Measurements from ENCODE around the gene RNF166. TPM values are rescaled to one million over a fixed set of nuclear protein-coding genes. Genes with fewer than 3 reads are reported as not detected.
A peak's percentile ranks its signal among the peaks of the same experiment; 100 is the strongest.

RNF166 gene
- total RNA-seq, 1 donor from 2014 or later: 19.4 TPM

DNA sequence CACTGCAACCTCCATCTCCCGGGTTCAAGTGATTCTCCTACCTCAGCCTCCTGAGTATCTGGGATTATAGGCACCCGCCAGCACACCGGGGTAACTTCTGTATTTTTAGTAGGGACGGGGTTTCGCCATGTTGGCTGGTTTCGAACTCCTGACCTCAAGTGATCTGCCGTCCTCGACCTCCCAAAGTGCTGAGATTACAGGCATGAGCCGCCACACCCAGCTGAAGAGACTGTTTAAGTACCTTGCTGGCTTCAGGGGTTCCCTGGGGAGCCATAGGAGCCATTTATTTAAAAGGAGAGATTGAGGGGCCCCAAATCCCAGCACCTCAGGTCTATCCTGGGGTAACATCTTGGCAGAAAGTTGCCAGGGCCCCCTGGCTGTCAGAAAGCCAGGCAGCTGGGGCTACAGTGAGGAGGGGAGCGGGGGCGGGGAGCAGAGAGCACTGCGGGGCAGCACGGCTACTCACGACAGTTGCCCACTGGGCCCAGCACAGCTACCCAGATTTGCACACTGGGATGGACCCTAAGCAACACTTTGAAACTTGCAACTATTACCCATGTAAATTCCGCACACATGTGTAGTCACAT, 21.5 kb downstream of the RNF166 start:
- no peak overlapping the region for H3K4me3 Mint-ChIP-seq (ENCODE audit: low read depth)
- H3K36me3 Mint-ChIP-seq (ENCODE audit: insufficient read depth): no peaks in the 10 kb centered on the region
- H3K27ac Mint-ChIP-seq: no peak overlapping the region
- H3K9me3 Mint-ChIP-seq (ENCODE audit: low read depth): no peaks in the 10 kb centered on the region
- peaks cover 38% of the 10 kb centered on the region for H3K27me3 Mint-ChIP-seq
- peaks cover 6% of the 10 kb centered on the region for H3K4me1 Mint-ChIP-seq (ENCODE audit: low read depth)
- DNase-seq (ENCODE audit: low spot score, unreplicated experiment): no peak
- TF ChIP-seq, protein P1, sequence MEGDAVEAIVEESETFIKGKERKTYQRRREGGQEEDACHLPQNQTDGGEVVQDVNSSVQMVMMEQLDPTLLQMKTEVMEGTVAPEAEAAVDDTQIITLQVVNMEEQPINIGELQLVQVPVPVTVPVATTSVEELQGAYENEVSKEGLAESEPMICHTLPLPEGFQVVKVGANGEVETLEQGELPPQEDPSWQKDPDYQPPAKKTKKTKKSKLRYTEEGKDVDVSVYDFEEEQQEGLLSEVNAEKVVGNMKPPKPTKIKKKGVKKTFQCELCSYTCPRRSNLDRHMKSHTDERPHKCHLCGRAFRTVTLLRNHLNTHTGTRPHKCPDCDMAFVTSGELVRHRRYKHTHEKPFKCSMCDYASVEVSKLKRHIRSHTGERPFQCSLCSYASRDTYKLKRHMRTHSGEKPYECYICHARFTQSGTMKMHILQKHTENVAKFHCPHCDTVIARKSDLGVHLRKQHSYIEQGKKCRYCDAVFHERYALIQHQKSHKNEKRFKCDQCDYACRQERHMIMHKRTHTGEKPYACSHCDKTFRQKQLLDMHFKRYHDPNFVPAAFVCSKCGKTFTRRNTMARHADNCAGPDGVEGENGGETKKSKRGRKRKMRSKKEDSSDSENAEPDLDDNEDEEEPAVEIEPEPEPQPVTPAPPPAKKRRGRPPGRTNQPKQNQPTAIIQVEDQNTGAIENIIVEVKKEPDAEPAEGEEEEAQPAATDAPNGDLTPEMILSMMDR (IDR thresholded peaks at IDR 0.05; ENCODE audit: unreplicated experiment): no peak

DNA sequence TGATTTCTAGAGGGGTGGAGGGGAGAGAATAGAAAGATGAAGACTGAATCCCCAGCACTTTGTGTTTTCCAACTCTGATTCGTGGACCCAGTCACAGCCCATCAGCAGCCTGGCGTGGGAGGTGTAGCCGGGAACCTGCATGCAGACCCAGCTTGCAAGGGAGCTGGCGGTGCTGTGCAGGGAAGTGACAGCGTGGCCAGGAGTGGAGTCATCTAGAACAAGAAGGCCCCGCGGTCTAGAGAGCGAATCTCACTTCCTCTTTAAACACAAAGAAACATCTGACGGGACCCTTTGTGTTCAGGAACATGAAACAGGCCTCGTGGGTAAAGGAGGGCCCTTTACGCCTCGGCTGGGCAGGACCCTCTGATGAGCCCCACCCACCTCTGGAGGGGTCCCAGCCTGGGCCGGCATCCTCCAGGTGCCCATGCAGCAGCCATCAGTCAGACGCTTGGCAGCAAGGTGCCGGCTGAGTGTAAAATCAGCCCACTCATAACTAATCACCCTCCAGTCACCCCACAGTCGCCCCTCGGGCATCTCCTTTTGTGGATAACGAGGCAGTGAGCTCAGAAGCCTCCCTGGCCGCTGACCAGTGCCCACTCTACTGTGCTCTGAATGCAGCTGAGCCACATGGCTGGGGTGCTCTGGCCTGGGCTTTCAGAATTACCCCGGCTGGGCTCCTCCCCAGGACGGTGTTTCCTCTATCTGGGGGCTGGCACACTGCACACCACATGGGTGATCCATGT, 24.3 kb downstream of the RNF166 start:
- TF ChIP-seq, protein P1 (IDR thresholded peaks at IDR 0.05; ENCODE audit: unreplicated experiment): no peak
- Mint-ChIP-seq H3K27me3 (peaks cover 22% of the 10 kb centered on the region), H3K27ac (no peak overlapping the region), H3K4me3 (ENCODE audit: low read depth) (no peak overlapping the region), H3K36me3 (ENCODE audit: insufficient read depth) (no peaks in the 10 kb centered on the region), H3K9me3 (ENCODE audit: low read depth) (no peaks in the 10 kb centered on the region), H3K4me1 (ENCODE audit: low read depth) (peaks cover 2% of the 10 kb centered on the region)
- DNase-seq (ENCODE audit: low spot score, unreplicated experiment): no peak

DNA sequence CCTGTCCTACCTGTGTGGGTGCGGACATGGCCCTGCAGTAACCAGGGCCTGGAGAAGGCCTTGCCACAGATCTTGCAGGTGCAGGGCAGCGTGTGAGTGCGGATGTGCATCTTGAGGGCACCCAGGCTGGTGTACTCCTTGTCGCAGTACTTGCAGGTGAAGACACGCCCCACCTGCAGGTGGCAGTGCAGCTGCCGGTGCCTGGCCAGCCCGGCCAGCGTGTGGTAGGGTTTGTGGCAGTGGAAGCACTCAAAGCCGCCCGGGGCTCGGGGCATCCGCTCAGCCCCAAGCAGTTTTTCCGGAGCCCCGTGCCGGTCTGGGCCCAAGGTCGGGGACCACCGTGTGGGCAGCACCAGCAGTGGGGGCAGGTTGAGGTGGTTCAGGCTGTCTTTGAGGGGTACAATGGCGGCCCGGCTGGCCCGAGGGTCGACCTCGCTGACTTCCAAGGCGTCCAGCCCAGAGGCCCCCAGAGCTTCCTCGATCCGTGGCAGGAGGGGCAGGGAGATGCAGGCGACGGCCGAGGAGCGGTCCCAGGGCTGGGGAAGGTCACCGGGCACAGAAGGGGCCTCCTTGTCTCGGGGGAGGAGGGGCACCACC, 25.0 kb downstream of the RNF166 start:
- DNase-seq (ENCODE audit: low spot score, unreplicated experiment): no peak
- no peak overlapping the region for H3K27ac Mint-ChIP-seq
- no peaks in the 10 kb centered on the region for H3K36me3 Mint-ChIP-seq (ENCODE audit: insufficient read depth)

DNA sequence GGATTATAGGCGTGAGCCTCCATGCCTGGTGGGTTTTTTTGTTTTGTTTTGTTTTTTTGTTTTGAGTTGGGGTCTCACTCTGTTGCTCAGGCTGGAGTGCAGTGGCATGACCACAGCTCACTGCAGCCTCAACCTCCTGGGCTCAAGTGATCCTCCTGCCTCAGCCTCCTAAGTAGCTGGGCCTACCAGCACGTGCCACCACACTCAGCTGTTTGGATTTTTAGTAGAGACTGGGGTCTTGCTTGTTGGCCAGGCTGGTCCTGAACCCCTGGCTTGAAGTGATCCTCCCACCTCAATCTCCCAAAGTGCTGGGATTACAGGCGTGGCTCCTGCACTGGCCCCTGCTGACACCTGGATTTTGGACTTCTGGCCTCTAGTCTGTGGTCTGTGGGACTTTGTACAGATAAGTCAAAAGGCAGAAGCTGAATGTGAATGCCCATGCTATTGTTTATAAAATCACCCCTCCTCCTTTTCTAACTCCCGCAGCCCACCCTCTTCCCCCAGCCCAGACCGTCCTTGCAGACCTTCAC, 25.6 kb downstream of the RNF166 start:
- peaks cover 2% of the 10 kb centered on the region for H3K4me1 Mint-ChIP-seq (ENCODE audit: low read depth)
- TF ChIP-seq, protein P1 (IDR thresholded peaks at IDR 0.05; ENCODE audit: unreplicated experiment): no peak
- H3K36me3 Mint-ChIP-seq (ENCODE audit: insufficient read depth): no peaks in the 10 kb centered on the region
- no peaks in the 10 kb centered on the region for H3K9me3 Mint-ChIP-seq (ENCODE audit: low read depth)
- no peak overlapping the region for H3K27ac Mint-ChIP-seq
- H3K27me3 Mint-ChIP-seq: peaks cover 22% of the 10 kb centered on the region
- no peak overlapping the region for H3K4me3 Mint-ChIP-seq (ENCODE audit: low read depth)
- no peak for DNase-seq (ENCODE audit: low spot score, unreplicated experiment)

More for the DNA sequence above, 25.0 kb downstream of the RNF166 start:
- no peak overlapping the region for H3K4me3 Mint-ChIP-seq (ENCODE audit: low read depth)
- TF ChIP-seq, protein P1 (IDR thresholded peaks at IDR 0.05; ENCODE audit: unreplicated experiment): peak; percentile 40
- peaks cover 2% of the 10 kb centered on the region for H3K4me1 Mint-ChIP-seq (ENCODE audit: low read depth)
- H3K9me3 Mint-ChIP-seq (ENCODE audit: low read depth): no peaks in the 10 kb centered on the region
- H3K27me3 Mint-ChIP-seq: peaks cover 22% of the 10 kb centered on the region

DNA sequence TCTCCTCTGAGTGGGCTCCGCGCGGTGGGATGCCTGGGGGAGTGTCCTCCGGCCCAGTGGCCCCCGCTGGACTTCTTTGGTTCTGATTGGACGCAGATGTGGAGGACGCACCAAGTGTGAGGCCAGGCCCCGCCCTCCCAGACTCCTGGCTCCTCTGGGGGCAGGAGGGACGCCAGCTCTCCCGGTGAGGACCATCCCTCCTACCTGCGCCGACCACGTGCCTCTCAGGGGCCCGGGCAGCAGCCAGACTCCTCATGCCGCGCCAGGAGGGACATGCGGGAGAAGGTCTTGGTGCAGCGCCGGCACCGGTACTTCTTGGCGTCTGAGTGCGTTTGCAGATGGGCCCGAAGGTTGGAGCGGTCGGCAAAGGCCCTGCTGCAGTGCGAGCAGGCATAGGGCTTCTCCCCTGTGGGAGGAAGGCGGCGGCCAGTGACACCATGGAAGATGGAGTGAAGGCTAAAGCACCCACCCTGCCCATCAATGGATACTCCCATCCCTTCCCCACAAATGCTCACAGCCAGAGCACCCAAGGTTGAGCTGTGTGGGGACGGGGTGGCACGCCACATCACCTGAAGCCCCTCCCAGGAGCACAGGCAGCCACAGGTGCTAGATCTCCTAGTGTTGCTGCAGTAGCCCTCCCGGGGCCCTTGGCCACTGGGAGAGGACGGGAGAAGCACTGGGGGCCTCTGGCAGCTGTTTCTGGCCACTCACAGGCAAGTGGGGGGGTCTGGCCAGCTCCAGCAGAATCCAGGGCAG, 27.8 kb downstream of the RNF166 start:
- Mint-ChIP-seq H3K9me3 (ENCODE audit: low read depth) (no peaks in the 10 kb centered on the region), H3K27me3 (peaks cover 5% of the 10 kb centered on the region), H3K27ac (no peak overlapping the region), H3K4me1 (ENCODE audit: low read depth) (no peaks in the 10 kb centered on the region), H3K4me3 (ENCODE audit: low read depth) (no peak overlapping the region), H3K36me3 (ENCODE audit: insufficient read depth) (no peaks in the 10 kb centered on the region)
- DNase-seq (ENCODE audit: low spot score, unreplicated experiment): no peak
- TF ChIP-seq, protein P1 (IDR thresholded peaks at IDR 0.05; ENCODE audit: unreplicated experiment): no peak
